ENCODE data around the gene PKNOX2.

GRCh38 chr11:125174057-125174456, 9.5 kb downstream of the PKNOX2 start:
- TF ChIP-seq, protein P1, sequence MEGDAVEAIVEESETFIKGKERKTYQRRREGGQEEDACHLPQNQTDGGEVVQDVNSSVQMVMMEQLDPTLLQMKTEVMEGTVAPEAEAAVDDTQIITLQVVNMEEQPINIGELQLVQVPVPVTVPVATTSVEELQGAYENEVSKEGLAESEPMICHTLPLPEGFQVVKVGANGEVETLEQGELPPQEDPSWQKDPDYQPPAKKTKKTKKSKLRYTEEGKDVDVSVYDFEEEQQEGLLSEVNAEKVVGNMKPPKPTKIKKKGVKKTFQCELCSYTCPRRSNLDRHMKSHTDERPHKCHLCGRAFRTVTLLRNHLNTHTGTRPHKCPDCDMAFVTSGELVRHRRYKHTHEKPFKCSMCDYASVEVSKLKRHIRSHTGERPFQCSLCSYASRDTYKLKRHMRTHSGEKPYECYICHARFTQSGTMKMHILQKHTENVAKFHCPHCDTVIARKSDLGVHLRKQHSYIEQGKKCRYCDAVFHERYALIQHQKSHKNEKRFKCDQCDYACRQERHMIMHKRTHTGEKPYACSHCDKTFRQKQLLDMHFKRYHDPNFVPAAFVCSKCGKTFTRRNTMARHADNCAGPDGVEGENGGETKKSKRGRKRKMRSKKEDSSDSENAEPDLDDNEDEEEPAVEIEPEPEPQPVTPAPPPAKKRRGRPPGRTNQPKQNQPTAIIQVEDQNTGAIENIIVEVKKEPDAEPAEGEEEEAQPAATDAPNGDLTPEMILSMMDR (IDR thresholded peaks at IDR 0.05; ENCODE audit: low read length): no peak
- TF ChIP-seq EZH2 (optimal IDR thresholded peaks at IDR 0.05; ENCODE audit: low read depth, low read length): no peak
